HG03025 (cell line): ENCODE data around the gene NEURL3.
A peak's percentile ranks its signal among the peaks of the same experiment; 100 is the strongest.

Source experiments
- ATAC-seq: cut with Tn5 transposase; IDR thresholded peaks from one replicate; pipeline ENCODE4 v1.9.1; 2021; ENCODE audit warnings: mild to moderate bottlenecking, moderate library complexity; ENCODE audit not compliant: unreplicated experiment, low FRiP score

Gene NEURL3

GRCh38 chr2:96540136-96540535 lies 35.0 kb upstream of the NEURL3 start:
- ATAC-seq = no peak

- ATAC-seq = no peak
Observed at GRCh38 chr2:96539215-96539920, 34.2 kb upstream of the NEURL3 start.

GRCh38 chr2:96538487-96539214 lies 33.5 kb upstream of the NEURL3 start:
- no peak for ATAC-seq

GRCh38 chr2:96537734-96538486 lies 32.8 kb upstream of the NEURL3 start:
- ATAC-seq = no peak

GRCh38 chr2:96537066-96537733 lies 32.0 kb upstream of the NEURL3 start:
- ATAC-seq = peak; percentile 56

GRCh38 chr2:96536445-96537065 lies 31.4 kb upstream of the NEURL3 start, which contains the start of gene ARID5A:
TSS of gene ARID5A (plus strand) at chr2:96536752. CDS start at chr2:96536827, 75 bp downstream.
- peak; percentile 47 for ATAC-seq

GRCh38 chr2:96535331-96535730 lies 30.2 kb upstream of the NEURL3 start:
- no peak for ATAC-seq

GRCh38 chr2:96534701-96535181 lies 29.6 kb upstream of the NEURL3 start:
- no peak for ATAC-seq

- ATAC-seq = no peak
Observed at GRCh38 chr2:96534141-96534540, 29.0 kb upstream of the NEURL3 start.

- ATAC-seq = no peak
Observed at GRCh38 chr2:96533292-96534073, 28.3 kb upstream of the NEURL3 start.

GRCh38 chr2:96532641-96533291 lies 27.6 kb upstream of the NEURL3 start:
- ATAC-seq = no peak

- no peak for ATAC-seq
Observed at GRCh38 chr2:96531872-96532505, 26.8 kb upstream of the NEURL3 start.

GRCh38 chr2:96531366-96531765 lies 26.2 kb upstream of the NEURL3 start:
- ATAC-seq = no peak

GRCh38 chr2:96530474-96531357 lies 25.6 kb upstream of the NEURL3 start:
- no peak for ATAC-seq

- ATAC-seq = no peak
Observed at GRCh38 chr2:96530144-96530430, 24.9 kb upstream of the NEURL3 start.

- no peak for ATAC-seq
Observed at GRCh38 chr2:96529376-96530143, 24.4 kb upstream of the NEURL3 start.
